ENCODE data around the gene CBFA2T2. TPM values are rescaled to one million over a fixed set of nuclear protein-coding genes. Genes with fewer than 3 reads are reported as not detected.

Gene CBFA2T2
- polyA plus RNA-seq, 1 donor (not counting 4 experiments of a cell fraction or from before 2014, with no cell fraction given), result 6.8 TPM

DNA sequence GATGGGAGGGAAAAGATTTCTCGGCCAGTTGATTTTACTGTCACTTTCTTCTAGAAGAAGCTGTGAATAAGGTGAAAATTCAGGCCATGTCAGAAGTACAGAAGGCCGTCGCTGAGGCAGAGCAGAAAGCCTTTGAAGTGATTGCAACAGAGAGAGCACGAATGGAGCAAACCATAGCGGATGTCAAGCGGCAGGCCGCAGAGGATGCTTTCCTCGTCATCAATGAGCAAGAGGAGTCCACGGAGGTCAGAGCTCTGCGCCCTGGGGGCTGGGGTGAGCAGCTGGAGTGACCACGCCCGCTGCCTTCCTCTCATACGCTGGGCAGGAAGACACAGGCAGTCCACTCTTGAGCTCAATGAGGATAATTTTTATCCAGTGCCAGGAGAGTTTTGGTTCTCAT is 150.4 kb downstream of the CBFA2T2 start:
- no peak overlapping the region for H3K27ac ChIP-seq (ENCODE audit: control insufficient read depth, insufficient read depth, low read length)
- DNase-seq (ENCODE audit: low read depth, low spot score) (no peak), FAIRE-seq (no peak)
- no peak overlapping the region for H3K9ac ChIP-seq (ENCODE audit: control insufficient read depth, extremely low read depth, insufficient read depth, low read length)
- no peak overlapping the region for H2AFZ ChIP-seq (ENCODE audit: control insufficient read depth, low read length)
- H3K36me3 ChIP-seq (ENCODE audit: control insufficient read depth in 2 of 2, extremely low read depth in 1 of 2, insufficient read depth in 2 of 2, low read length in 2 of 2), result peaks cover 5 to 33% of the 10 kb centered on the region in 2 experiments
- no peak overlapping the region for H3K4me2 ChIP-seq (ENCODE audit: control insufficient read depth, extremely low read depth, insufficient read depth, low read depth, low read length)
- no peaks in the 10 kb centered on the region for H3K27me3 ChIP-seq (ENCODE audit: control insufficient read depth, extremely low read depth, insufficient read depth, low read length)
- TF ChIP-seq, protein P1, sequence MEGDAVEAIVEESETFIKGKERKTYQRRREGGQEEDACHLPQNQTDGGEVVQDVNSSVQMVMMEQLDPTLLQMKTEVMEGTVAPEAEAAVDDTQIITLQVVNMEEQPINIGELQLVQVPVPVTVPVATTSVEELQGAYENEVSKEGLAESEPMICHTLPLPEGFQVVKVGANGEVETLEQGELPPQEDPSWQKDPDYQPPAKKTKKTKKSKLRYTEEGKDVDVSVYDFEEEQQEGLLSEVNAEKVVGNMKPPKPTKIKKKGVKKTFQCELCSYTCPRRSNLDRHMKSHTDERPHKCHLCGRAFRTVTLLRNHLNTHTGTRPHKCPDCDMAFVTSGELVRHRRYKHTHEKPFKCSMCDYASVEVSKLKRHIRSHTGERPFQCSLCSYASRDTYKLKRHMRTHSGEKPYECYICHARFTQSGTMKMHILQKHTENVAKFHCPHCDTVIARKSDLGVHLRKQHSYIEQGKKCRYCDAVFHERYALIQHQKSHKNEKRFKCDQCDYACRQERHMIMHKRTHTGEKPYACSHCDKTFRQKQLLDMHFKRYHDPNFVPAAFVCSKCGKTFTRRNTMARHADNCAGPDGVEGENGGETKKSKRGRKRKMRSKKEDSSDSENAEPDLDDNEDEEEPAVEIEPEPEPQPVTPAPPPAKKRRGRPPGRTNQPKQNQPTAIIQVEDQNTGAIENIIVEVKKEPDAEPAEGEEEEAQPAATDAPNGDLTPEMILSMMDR (optimal IDR thresholded peaks at IDR 0.05 in 1 of 3, IDR thresholded peaks at IDR 0.05 in 1 of 3, conservative IDR thresholded peaks at IDR 0.05 in 1 of 3; ENCODE audit: extremely low read depth in 1 of 3, insufficient read depth in 2 of 3, low read length in 3 of 3), result no peak
- no peak for TF ChIP-seq EZH2 (IDR thresholded peaks at IDR 0.05; ENCODE audit: low read length)
- H4K20me1 ChIP-seq (ENCODE audit: control insufficient read depth, extremely low read depth, insufficient read depth, low read length), result no peaks in the 10 kb centered on the region
- dilution Hi-C loops (cut with MboI; ENCODE audit: extremely low pct_ligation_motif_present, low sequenced_read_pairs), result no loop called here
- H3K4me1 ChIP-seq (ENCODE audit: control insufficient read depth, extremely low read depth, insufficient read depth, low read length), result no peaks in the 10 kb centered on the region
- no peaks in the 10 kb centered on the region for H3K79me2 ChIP-seq (ENCODE audit: control insufficient read depth, insufficient read depth, low read length)
- H3K4me3 ChIP-seq (ENCODE audit: control insufficient read depth in 2 of 3, extremely low read depth in 1 of 3, insufficient read depth in 2 of 3, low read depth in 1 of 3, low read length in 3 of 3), result no peak overlapping the region
- H3K9me1 ChIP-seq (ENCODE audit: control insufficient read depth, extremely low read depth, insufficient read depth, low read length), result peaks cover 2% of the 10 kb centered on the region
- H3K9me3 ChIP-seq (ENCODE audit: control insufficient read depth, low read depth, low read length), result no peaks in the 10 kb centered on the region

DNA sequence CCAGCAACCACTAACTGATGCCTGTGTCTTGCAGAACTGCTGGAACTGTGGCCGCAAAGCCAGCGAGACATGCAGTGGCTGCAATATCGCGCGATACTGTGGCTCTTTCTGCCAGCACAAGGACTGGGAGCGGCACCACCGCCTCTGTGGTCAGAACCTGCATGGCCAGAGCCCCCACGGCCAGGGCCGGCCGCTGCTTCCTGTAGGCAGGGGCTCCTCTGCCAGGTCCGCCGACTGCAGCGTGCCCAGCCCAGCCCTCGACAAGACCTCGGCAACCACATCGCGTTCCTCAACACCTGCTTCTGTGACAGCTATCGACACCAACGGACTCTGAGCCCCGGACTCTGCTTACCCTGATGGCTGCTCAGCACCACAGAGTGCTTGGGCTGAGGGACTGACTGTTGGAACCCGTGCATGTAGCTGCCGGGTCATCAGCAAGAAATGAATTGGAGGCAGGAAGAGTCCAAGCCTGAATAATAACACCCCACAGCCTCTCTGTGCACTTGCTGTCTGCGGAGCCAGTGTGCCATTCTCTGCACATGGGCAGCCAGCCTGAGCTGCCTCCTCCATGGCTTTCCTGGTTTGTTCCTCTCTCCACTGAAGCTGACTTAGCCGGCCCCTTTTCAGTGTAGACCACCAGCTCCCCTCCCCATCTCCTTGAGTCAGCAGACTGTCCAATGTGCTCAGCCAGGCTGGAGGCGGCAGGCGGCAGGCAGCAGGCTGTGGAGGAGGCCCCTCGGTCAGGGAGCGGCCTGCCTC is 154.6 kb downstream of the CBFA2T2 start:
- Histone ChIP-seq H3K9me1 (ENCODE audit: control insufficient read depth, extremely low read depth, insufficient read depth, low read length) (peaks cover 7% of the 10 kb centered on the region), H3K27ac (ENCODE audit: control insufficient read depth, insufficient read depth, low read length) (no peak overlapping the region), H4K20me1 (ENCODE audit: control insufficient read depth, extremely low read depth, insufficient read depth, low read length) (peaks cover 3% of the 10 kb centered on the region), H3K4me1 (ENCODE audit: control insufficient read depth, extremely low read depth, insufficient read depth, low read length) (peaks cover 19% of the 10 kb centered on the region), H3K9ac (ENCODE audit: control insufficient read depth, extremely low read depth, insufficient read depth, low read length) (no peak overlapping the region), H3K79me2 (ENCODE audit: control insufficient read depth, insufficient read depth, low read length) (no peaks in the 10 kb centered on the region), H3K27me3 (ENCODE audit: control insufficient read depth, extremely low read depth, insufficient read depth, low read length) (no peaks in the 10 kb centered on the region), H2AFZ (ENCODE audit: control insufficient read depth, low read length) (no peak overlapping the region), H3K36me3 (ENCODE audit: control insufficient read depth in 2 of 2, extremely low read depth in 1 of 2, insufficient read depth in 2 of 2, low read length in 2 of 2) (peaks cover 5 to 25% of the 10 kb centered on the region in 2 experiments), H3K9me3 (ENCODE audit: control insufficient read depth, low read depth, low read length) (no peaks in the 10 kb centered on the region), H3K4me2 (ENCODE audit: control insufficient read depth, extremely low read depth, insufficient read depth, low read depth, low read length) (no peak overlapping the region), H3K4me3 (ENCODE audit: control insufficient read depth in 2 of 3, extremely low read depth in 1 of 3, insufficient read depth in 2 of 3, low read depth in 1 of 3, low read length in 3 of 3) (no peak overlapping the region)
- FAIRE-seq (no peak), DNase-seq (ENCODE audit: low read depth, low spot score) (no peak)
- dilution Hi-C loops (cut with MboI; ENCODE audit: extremely low pct_ligation_motif_present, low sequenced_read_pairs), result no loop called here
- TF ChIP-seq EZH2 (IDR thresholded peaks at IDR 0.05; ENCODE audit: low read length), result no peak
- TF ChIP-seq, protein P1 (optimal IDR thresholded peaks at IDR 0.05 in 1 of 3, IDR thresholded peaks at IDR 0.05 in 1 of 3, conservative IDR thresholded peaks at IDR 0.05 in 1 of 3; ENCODE audit: extremely low read depth in 1 of 3, insufficient read depth in 2 of 3, low read length in 3 of 3), result no peak

Measured in keratinocyte (primary cell).